ENCODE results near the gene AGPAT4.
"Not testable (repeated sequence)": the region's sequence is repeated elsewhere in the genome, so short reads cannot be mapped to it uniquely, and the experiment has no call there.

AGPAT4 gene

DNA sequence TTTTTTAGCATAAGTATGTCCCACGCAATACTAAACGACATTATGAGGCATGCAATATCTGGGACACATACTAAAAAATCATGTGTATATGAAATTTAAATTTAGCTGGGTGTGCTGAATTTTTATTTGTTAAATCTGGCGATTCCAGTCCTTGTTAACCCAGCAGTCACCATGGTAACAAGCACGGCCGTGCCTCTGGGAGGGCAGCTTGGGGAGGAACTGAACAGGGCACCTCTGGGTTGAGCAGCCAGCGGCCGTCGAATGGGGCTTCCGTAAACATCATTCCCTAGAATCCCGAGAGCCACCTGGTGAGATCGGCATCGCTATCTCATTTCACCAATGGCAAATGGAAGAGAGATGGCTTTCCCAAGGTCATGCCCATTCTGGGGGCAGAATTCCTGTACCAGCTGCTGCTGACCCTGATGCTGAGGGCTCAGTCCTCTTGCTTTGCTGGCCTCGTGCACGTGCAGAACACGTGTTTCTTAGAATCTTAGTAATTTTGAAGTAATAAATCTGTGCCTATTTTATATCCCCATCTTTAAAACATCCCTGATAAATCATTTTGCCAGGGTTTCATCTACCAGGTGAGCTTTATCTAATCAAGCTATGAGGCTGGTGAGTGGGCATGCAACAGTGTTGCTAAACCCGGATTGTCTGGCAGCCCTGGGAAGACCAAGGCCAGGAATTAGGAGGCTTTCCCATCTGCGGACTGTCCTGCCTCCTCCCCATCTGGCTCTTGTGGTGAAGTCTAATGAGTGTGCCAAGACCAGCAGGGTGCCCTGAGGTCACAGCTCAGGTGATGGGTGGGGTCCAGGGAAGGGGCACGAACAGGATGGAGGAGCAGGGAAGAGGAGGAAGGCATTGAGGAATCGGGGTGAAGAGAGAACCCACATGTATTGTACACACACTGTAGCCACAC is 85.1 kb downstream of the AGPAT4 start:
- no peak for TF ChIP-seq EZH2phosphoT487 (IDR thresholded peaks at IDR 0.05; ENCODE audit: low read length)
- TF ChIP-seq, protein P1, sequence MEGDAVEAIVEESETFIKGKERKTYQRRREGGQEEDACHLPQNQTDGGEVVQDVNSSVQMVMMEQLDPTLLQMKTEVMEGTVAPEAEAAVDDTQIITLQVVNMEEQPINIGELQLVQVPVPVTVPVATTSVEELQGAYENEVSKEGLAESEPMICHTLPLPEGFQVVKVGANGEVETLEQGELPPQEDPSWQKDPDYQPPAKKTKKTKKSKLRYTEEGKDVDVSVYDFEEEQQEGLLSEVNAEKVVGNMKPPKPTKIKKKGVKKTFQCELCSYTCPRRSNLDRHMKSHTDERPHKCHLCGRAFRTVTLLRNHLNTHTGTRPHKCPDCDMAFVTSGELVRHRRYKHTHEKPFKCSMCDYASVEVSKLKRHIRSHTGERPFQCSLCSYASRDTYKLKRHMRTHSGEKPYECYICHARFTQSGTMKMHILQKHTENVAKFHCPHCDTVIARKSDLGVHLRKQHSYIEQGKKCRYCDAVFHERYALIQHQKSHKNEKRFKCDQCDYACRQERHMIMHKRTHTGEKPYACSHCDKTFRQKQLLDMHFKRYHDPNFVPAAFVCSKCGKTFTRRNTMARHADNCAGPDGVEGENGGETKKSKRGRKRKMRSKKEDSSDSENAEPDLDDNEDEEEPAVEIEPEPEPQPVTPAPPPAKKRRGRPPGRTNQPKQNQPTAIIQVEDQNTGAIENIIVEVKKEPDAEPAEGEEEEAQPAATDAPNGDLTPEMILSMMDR (IDR thresholded peaks at IDR 0.05; ENCODE audit: low read length), result no peak
- TF ChIP-seq EZH2 (optimal IDR thresholded peaks at IDR 0.05; ENCODE audit: low read depth, low read length), result no peak
- H3F3A ChIP-seq (ENCODE audit: insufficient read depth, low read length), result no peaks in the 10 kb centered on the region
- no peaks in the 10 kb centered on the region for H4K20me1 ChIP-seq (ENCODE audit: insufficient read depth, low read length)
- H2AFZ ChIP-seq (ENCODE audit: low read length), result no peak overlapping the region
- H3K9me2 ChIP-seq (replicated peaks; ENCODE audit: insufficient read depth, low read length), result no peaks in the 10 kb centered on the region
- H3K27ac ChIP-seq (ENCODE audit: low read length), result no peak overlapping the region
- no peaks in the 10 kb centered on the region for H3K9me3 ChIP-seq (replicated peaks; ENCODE audit: insufficient read depth, low read length)
- H3K4me3 ChIP-seq (ENCODE audit: low read length), result no peak overlapping the region
- H3K27me3 ChIP-seq (replicated peaks; ENCODE audit: insufficient read depth, low read length), result no peaks in the 10 kb centered on the region
- H3K36me3 ChIP-seq (replicated peaks; ENCODE audit: insufficient read depth, low read length), result no peaks in the 10 kb centered on the region
- DNase-seq, result no peak
- no peak overlapping the region for H3K4me2 ChIP-seq (ENCODE audit: low read depth, low read length)
- no peaks in the 10 kb centered on the region for H3K4me1 ChIP-seq (ENCODE audit: low read length)
- H3K9ac ChIP-seq (ENCODE audit: low read length), result no peak overlapping the region
- H3K79me2 ChIP-seq (ENCODE audit: low read length), result no peaks in the 10 kb centered on the region

DNA sequence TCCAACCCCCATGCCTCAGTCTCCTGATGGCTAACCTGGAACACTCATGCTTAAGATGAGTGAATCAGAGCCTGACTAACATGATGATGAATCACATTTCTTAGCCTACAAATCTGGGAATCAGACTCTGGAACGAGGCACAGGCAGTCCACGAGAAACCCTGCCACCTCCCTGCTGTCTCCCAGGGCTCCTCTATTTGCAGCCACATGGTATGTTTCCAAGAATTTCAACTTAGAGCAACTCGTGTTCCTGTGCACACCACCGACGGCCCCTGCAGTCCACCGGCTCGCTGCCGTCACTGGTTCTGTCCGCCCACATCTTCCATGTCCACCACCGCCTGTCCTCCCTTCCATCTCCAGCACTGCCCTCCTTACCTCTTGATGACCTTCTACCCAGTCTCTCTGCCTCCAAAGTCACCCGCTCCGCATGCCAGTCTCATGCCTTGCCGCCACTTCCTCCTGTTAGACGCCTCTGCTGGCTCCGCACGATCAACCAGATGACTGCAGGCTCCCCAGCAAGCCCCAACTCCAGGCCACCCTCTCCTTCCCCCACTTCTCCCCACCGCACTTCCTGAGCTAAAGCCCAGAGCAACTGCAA is 87.6 kb downstream of the AGPAT4 start:
- Histone ChIP-seq H3K27me3 (replicated peaks; ENCODE audit: insufficient read depth, low read length) (no peaks in the 10 kb centered on the region), H3K4me1 (ENCODE audit: low read length) (no peaks in the 10 kb centered on the region), H3K9me2 (replicated peaks; ENCODE audit: insufficient read depth, low read length) (no peaks in the 10 kb centered on the region), H3K79me2 (ENCODE audit: low read length) (no peaks in the 10 kb centered on the region), H3K9me3 (replicated peaks; ENCODE audit: insufficient read depth, low read length) (no peaks in the 10 kb centered on the region), H4K20me1 (ENCODE audit: insufficient read depth, low read length) (no peaks in the 10 kb centered on the region), H3K9ac (ENCODE audit: low read length) (no peak overlapping the region), H3K4me2 (ENCODE audit: low read depth, low read length) (no peak overlapping the region), H3K4me3 (ENCODE audit: low read length) (no peak overlapping the region), H3K36me3 (replicated peaks; ENCODE audit: insufficient read depth, low read length) (no peaks in the 10 kb centered on the region), H3F3A (ENCODE audit: insufficient read depth, low read length) (no peaks in the 10 kb centered on the region), H3K27ac (ENCODE audit: low read length) (no peak overlapping the region), H2AFZ (ENCODE audit: low read length) (no peak overlapping the region)
- DNase-seq, result no peak
- TF ChIP-seq EZH2 (optimal IDR thresholded peaks at IDR 0.05; ENCODE audit: low read depth, low read length), result no peak
- no peak for TF ChIP-seq EZH2phosphoT487 (IDR thresholded peaks at IDR 0.05; ENCODE audit: low read length)
- TF ChIP-seq, protein P1 (IDR thresholded peaks at IDR 0.05; ENCODE audit: low read length), result no peak

GRCh38 chr6:161181121-161181520 is 92.7 kb downstream of the AGPAT4 start:
- Histone ChIP-seq H3K9ac (ENCODE audit: low read length) (no peak overlapping the region), H3F3A (ENCODE audit: insufficient read depth, low read length) (no peaks in the 10 kb centered on the region), H4K20me1 (ENCODE audit: insufficient read depth, low read length) (no peaks in the 10 kb centered on the region), H3K4me3 (ENCODE audit: low read length) (no peak overlapping the region), H3K79me2 (ENCODE audit: low read length) (no peaks in the 10 kb centered on the region), H3K9me2 (replicated peaks; ENCODE audit: insufficient read depth, low read length) (no peaks in the 10 kb centered on the region), H2AFZ (ENCODE audit: low read length) (no peak overlapping the region), H3K9me3 (replicated peaks; ENCODE audit: insufficient read depth, low read length) (no peaks in the 10 kb centered on the region), H3K27ac (ENCODE audit: low read length) (no peak overlapping the region), H3K27me3 (replicated peaks; ENCODE audit: insufficient read depth, low read length) (no peaks in the 10 kb centered on the region), H3K4me2 (ENCODE audit: low read depth, low read length) (no peak overlapping the region), H3K36me3 (replicated peaks; ENCODE audit: insufficient read depth, low read length) (no peaks in the 10 kb centered on the region), H3K4me1 (ENCODE audit: low read length) (no peaks in the 10 kb centered on the region)
- no peak for DNase-seq
- TF ChIP-seq, protein P1 (IDR thresholded peaks at IDR 0.05; ENCODE audit: low read length), result no peak
- TF ChIP-seq EZH2phosphoT487 (IDR thresholded peaks at IDR 0.05; ENCODE audit: low read length) (no peak), EZH2 (optimal IDR thresholded peaks at IDR 0.05; ENCODE audit: low read depth, low read length) (no peak)

- not testable (repeated sequence) for H3F3A ChIP-seq (ENCODE audit: insufficient read depth, low read length); DNase-seq; H3K9ac ChIP-seq (ENCODE audit: low read length); H3K4me1 ChIP-seq (ENCODE audit: low read length); H3K27me3 ChIP-seq (replicated peaks; ENCODE audit: insufficient read depth, low read length); H3K9me3 ChIP-seq (replicated peaks; ENCODE audit: insufficient read depth, low read length); H3K4me2 ChIP-seq (ENCODE audit: low read depth, low read length); H4K20me1 ChIP-seq (ENCODE audit: insufficient read depth, low read length); H3K27ac ChIP-seq (ENCODE audit: low read length); H3K36me3 ChIP-seq (replicated peaks; ENCODE audit: insufficient read depth, low read length); H2AFZ ChIP-seq (ENCODE audit: low read length); H3K4me3 ChIP-seq (ENCODE audit: low read length); H3K9me2 ChIP-seq (replicated peaks; ENCODE audit: insufficient read depth, low read length); H3K79me2 ChIP-seq (ENCODE audit: low read length)
Observed at GRCh38 chr6:161178155-161178554, 95.7 kb downstream of the AGPAT4 start.

- not testable (repeated sequence) for H3K9me2 ChIP-seq (replicated peaks; ENCODE audit: insufficient read depth, low read length); H4K20me1 ChIP-seq (ENCODE audit: insufficient read depth, low read length); H3K4me2 ChIP-seq (ENCODE audit: low read depth, low read length); H3K27ac ChIP-seq (ENCODE audit: low read length); H3K36me3 ChIP-seq (replicated peaks; ENCODE audit: insufficient read depth, low read length); H3K4me1 ChIP-seq (ENCODE audit: low read length); H3K27me3 ChIP-seq (replicated peaks; ENCODE audit: insufficient read depth, low read length); H3K79me2 ChIP-seq (ENCODE audit: low read length); H2AFZ ChIP-seq (ENCODE audit: low read length); H3F3A ChIP-seq (ENCODE audit: insufficient read depth, low read length); H3K4me3 ChIP-seq (ENCODE audit: low read length); DNase-seq; H3K9ac ChIP-seq (ENCODE audit: low read length); H3K9me3 ChIP-seq (replicated peaks; ENCODE audit: insufficient read depth, low read length)
Observed at GRCh38 chr6:161176428-161176827, 97.4 kb downstream of the AGPAT4 start.
